NCI-H187 (cell line): Measurements from ENCODE around the gene GATC.

Experiments
- DNase-seq, 2 experiments: peaks; one replicate each; lab custom pipeline; 2025; lab: John Stamatoyannopoulos, UW

Gene GATC

GRCh38 chr12:120497524-120498150, 51.4 kb downstream of the GATC start:
- DNase-seq, result no peak

GRCh38 chr12:120498870-120499515, 52.7 kb downstream of the GATC start:
- DNase-seq, result no peak

GRCh38 chr12:120500581-120500980, 54.3 kb downstream of the GATC start:
- no peak for DNase-seq

- no peak for DNase-seq
Observed at GRCh38 chr12:120504587-120504986, 58.3 kb downstream of the GATC start.

GRCh38 chr12:120508537-120508936, 62.3 kb downstream of the GATC start:
- DNase-seq, result no peak
